Mucosa of descending colon (tissue), 3 donors: ENCODE measurements around the gene ZSCAN4. TPM values are rescaled to one million over a fixed set of nuclear protein-coding genes. Genes with fewer than 3 reads are reported as not detected.

Experiments used
- ATAC-seq: fragments of 200-7000 bp; cut with Tn5 transposase; one replicate; pipeline ENCODE4 v1.9.1; 2020; ENCODE audit warnings: mild to moderate bottlenecking, moderate library complexity
- DNase-seq, 3 donors: peaks; one replicate each; pipeline ENCODE4 v3.0.0-alpha.2; 2020
- H3K36me3 ChIP-seq: fragments of 200-600 bp; one replicate; pipeline ENCODE4 v1.8.0; 2021; ENCODE audit warnings: low read depth, mild to moderate bottlenecking
- H3K4me1 ChIP-seq: fragments of 200-600 bp; one replicate; pipeline ENCODE4 v1.8.0; 2021; ENCODE audit warnings: low read depth, mild to moderate bottlenecking
- H3K4me3 ChIP-seq: fragments of 200-600 bp; one replicate; pipeline ENCODE4 v1.8.0; 2021; ENCODE audit warnings: mild to moderate bottlenecking
- H3K9me3 ChIP-seq: fragments of 200-600 bp; one replicate; pipeline ENCODE4 v1.8.0; 2021; ENCODE audit warnings: mild to moderate bottlenecking
- intact Hi-C, 2 donors: fragments of 100-400 bp; cut with DNase I in 1 of 2; cut with micrococcal nuclease in 1 of 2; formaldehyde crosslinking; loops; one replicate each; pipeline versions ENCODE4 v1.11.0 to v1.11.1; 2022; cut with DNase I, micrococcal nuclease
- total RNA-seq, 3 donors: library from RNA; stranded (reverse); fragmentation: NEBNext Ultra II Directional in 2 of 3; extraction: Animal tissue kit (Norgen Biotek cat#: 25700) in 2 of 3; gene quantifications; one replicate each; pipeline versions ENCODE4 v1.2.1 to v1.2.4, GENCODE V29; 2021 to 2023
- TF ChIP-seq, protein P1 (sequence below): fragments of 200-600 bp; IDR thresholded peaks from one replicate; pipeline ENCODE4 v1.8.0; 2022; ENCODE audit warnings: antibody characterized with exemption, mild to moderate bottlenecking
- donor health status: DM: no; HTN: no; CAD: no; lungs with moderate emphysema.
- donor health status: DM: no; HTN: no; CAD: no.
- donor health status: DM: no; HTN: yes; CAD: no.

The ZSCAN4 gene
- total RNA-seq, 3 donors from 2014 or later, result 0.16 TPM; not detected in 2

DNA sequence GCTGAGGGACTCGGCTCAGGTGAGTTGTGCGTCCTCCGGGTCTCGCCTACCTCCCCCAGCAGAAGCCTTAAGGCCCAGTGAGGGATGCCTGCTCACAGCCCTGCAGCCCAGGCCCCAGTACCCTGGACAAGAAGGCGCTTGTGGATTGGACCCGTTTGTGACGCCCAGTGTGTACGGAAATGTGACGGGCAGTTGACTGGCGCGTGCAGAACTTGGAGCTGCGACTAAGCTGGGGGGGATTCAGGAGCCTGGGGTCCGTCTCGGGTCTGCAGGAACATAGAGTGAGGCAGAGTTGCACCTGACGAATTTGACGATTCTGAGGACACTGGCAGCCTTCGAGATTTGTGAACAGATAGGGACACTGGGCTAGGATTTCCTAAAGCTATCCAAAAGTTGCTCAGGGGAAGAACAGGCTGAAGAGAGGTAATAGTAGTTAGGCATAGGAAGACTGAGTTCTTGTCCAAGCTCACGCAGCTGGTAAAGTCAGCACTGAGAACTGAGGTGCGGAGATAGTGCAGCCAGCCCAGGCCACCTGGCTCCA is 13.6 kb downstream of the ZSCAN4 start:
- intact Hi-C loops, result no loop called here
- Histone ChIP-seq H3K4me3 (peak overlapping the region; percentile 75), H3K4me1 (peaks cover 10% of the 10 kb centered on the region), H3K36me3 (peaks cover 12% of the 10 kb centered on the region), H3K9me3 (peaks cover 52% of the 10 kb centered on the region)
- peak; percentile 30 for ATAC-seq
- TF ChIP-seq, protein P1, sequence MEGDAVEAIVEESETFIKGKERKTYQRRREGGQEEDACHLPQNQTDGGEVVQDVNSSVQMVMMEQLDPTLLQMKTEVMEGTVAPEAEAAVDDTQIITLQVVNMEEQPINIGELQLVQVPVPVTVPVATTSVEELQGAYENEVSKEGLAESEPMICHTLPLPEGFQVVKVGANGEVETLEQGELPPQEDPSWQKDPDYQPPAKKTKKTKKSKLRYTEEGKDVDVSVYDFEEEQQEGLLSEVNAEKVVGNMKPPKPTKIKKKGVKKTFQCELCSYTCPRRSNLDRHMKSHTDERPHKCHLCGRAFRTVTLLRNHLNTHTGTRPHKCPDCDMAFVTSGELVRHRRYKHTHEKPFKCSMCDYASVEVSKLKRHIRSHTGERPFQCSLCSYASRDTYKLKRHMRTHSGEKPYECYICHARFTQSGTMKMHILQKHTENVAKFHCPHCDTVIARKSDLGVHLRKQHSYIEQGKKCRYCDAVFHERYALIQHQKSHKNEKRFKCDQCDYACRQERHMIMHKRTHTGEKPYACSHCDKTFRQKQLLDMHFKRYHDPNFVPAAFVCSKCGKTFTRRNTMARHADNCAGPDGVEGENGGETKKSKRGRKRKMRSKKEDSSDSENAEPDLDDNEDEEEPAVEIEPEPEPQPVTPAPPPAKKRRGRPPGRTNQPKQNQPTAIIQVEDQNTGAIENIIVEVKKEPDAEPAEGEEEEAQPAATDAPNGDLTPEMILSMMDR, result no peak
- DNase-seq, result no peak

DNA sequence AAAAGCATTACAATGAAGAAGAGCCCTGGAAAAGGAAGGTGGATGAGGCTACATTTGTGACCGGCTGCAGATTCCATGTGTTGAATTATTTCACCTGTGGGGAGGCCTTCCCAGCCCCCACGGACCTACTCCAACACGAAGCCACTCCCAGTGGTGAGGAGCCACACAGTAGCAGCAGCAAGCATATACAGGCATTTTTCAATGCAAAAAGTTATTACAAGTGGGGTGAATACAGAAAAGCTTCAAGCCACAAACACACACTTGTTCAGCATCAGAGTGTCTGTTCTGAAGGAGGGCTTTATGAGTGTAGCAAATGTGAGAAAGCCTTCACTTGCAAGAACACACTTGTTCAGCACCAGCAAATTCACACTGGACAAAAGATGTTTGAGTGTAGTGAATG is 18.0 kb downstream of the ZSCAN4 start:
- Histone ChIP-seq H3K4me3 (no peak overlapping the region), H3K9me3 (peaks cover 92% of the 10 kb centered on the region), H3K4me1 (peaks cover 10% of the 10 kb centered on the region), H3K36me3 (peaks cover 12% of the 10 kb centered on the region)
- DNase-seq (no peak), ATAC-seq (no peak)
- intact Hi-C loops, result no loop called here
- TF ChIP-seq, protein P1, result no peak

DNA sequence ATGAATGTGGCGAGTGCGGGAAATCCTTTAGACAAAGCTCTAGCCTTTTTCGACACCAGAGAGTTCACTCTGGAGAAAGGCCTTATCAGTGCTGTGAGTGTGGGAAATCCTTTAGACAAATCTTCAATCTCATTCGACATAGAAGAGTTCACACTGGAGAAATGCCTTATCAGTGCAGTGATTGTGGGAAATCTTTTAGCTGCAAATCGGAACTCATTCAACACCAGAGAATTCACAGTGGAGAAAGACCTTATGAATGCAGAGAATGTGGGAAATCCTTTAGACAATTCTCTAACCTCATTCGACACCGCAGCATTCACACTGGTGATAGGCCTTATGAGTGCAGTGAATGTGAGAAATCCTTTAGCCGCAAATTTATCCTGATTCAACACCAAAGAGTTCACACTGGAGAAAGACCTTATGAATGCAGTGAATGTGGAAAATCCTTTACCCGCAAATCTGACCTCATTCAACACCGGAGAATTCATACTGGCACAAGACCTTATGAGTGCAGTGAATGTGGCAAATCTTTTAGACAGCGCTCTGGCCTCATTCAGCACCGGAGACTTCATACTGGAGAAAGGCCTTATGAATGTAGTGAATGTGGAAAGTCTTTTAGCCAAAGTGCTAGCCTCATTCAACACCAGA is 18.8 kb downstream of the ZSCAN4 start:
- H3K4me1 ChIP-seq, result peaks cover 7% of the 10 kb centered on the region
- H3K36me3 ChIP-seq, result peaks cover 12% of the 10 kb centered on the region
- no peak overlapping the region for H3K4me3 ChIP-seq
- H3K9me3 ChIP-seq, result peaks cover 99% of the 10 kb centered on the region
- no peak for DNase-seq
- intact Hi-C loops, result no loop called here
- ATAC-seq, result no peak
- TF ChIP-seq, protein P1, result no peak

DNA sequence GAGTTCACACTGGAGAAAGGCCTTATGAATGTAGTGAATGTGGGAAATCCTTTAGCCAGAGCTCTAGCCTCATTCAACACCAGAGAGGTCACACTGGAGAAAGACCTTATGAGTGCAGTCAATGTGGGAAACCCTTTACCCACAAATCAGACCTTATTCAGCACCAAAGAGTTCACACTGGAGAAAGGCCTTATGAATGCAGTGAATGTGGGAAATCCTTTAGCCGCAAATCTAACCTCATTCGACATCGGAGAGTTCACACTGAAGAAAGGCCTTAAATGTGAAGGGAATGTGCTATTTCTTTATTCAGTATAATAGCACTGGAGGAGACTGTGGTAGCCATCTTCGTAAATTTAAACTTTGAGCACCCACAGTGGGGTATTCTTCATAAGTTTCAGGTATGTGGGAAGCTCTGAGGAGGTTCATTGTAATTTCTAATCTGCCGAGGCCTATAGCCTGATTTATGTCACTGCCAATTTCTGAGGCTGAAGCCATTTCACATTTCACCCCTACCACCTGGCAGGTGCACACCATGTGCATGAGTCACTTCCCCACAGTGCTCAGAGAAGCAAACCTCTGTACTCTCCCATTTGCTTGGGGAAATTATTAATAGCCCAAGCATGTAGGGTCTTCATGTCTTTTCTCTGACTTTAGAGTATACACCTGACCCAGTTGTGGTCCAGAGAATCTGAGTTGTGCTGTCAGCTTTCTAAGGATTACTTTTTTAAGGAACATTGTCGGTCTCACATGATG is 19.5 kb downstream of the ZSCAN4 start:
- Histone ChIP-seq H3K9me3 (peaks cover 99% of the 10 kb centered on the region), H3K36me3 (peaks cover 12% of the 10 kb centered on the region), H3K4me1 (no peaks in the 10 kb centered on the region), H3K4me3 (no peak overlapping the region)
- intact Hi-C loops, result no loop called here
- DNase-seq (no peak), ATAC-seq (no peak)
- TF ChIP-seq, protein P1, result no peak

DNA sequence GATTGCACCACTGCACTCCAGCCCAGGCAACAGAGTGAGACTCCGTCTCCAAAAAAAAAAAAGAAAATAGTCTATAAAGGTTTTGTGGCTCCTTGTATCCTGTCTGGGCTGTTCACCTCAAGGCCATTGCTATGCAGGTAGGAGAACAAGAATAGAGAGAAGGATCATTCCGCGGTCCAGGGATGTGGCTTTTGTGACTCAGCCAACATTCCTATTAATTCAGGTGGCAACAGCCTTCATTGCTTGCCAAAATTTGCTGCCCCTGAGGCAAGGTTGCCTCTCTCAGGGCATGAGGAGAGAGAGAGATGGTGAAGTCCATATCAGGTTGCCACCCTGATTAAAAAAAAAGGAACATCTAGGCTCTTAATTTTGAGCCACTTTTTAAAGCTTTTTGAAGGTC is 21.0 kb downstream of the ZSCAN4 start:
- TF ChIP-seq, protein P1, result no peak
- ATAC-seq, result no peak

More for the DNA sequence above, 21.0 kb downstream of the ZSCAN4 start:
- Histone ChIP-seq H3K4me3 (no peak overlapping the region), H3K36me3 (peaks cover 12% of the 10 kb centered on the region), H3K4me1 (no peaks in the 10 kb centered on the region), H3K9me3 (peaks cover 99% of the 10 kb centered on the region)
- intact Hi-C loops, result no loop called here
- DNase-seq, result no peak
